CD4-positive, alpha-beta T cell treated with Interleukin-4 for 1 hour (primary cell): ENCODE measurements around the gene MOSPD3.

ENCODE experiments used
- DNase-seq, 2 donors: peaks; one replicate each; pipeline ENCODE4 v3.0.0-alpha.2; 2020 to 2022

MOSPD3 gene

GRCh38 chr7:100595188-100595587 is 17.2 kb upstream of the MOSPD3 start:
- no peak for DNase-seq

GRCh38 chr7:100598425-100598824 is 13.9 kb upstream of the MOSPD3 start:
- no peak for DNase-seq

- no peak for DNase-seq
Measured at GRCh38 chr7:100599911-100600729, 12.2 kb upstream of the MOSPD3 start.

- DNase-seq = no peak
Measured at GRCh38 chr7:100600730-100601038, 11.7 kb upstream of the MOSPD3 start.

GRCh38 chr7:100602889-100603725 is 9.2 kb upstream of the MOSPD3 start:
- DNase-seq = no peak

- DNase-seq = no peak
Measured at GRCh38 chr7:100603726-100604027, 8.7 kb upstream of the MOSPD3 start.

GRCh38 chr7:100604028-100604975 is 8.0 kb upstream of the MOSPD3 start:
- DNase-seq = peak; percentile 78 to 87

- peak; percentile 29 to 35 for DNase-seq
Measured at GRCh38 chr7:100604976-100605911, 7.1 kb upstream of the MOSPD3 start.

GRCh38 chr7:100606313-100606712 is 6.0 kb upstream of the MOSPD3 start:
- DNase-seq = no peak

GRCh38 chr7:100607111-100607510 is 5.2 kb upstream of the MOSPD3 start:
- DNase-seq = no peak

GRCh38 chr7:100609958-100610357 is 2.4 kb upstream of the MOSPD3 start:
- no peak for DNase-seq

- peak; percentile 21 for DNase-seq
Measured at GRCh38 chr7:100612730-100613390, 520 bp downstream of the MOSPD3 start.

- no peak for DNase-seq
Measured at GRCh38 chr7:100613412-100614175, 1.3 kb downstream of the MOSPD3 start.

- no peak for DNase-seq
Measured at GRCh38 chr7:100614308-100614861, 2.0 kb downstream of the MOSPD3 start.

GRCh38 chr7:100620239-100620638 is 7.9 kb downstream of the MOSPD3 start:
- no peak for DNase-seq

GRCh38 chr7:100620804-100621203 is 8.5 kb downstream of the MOSPD3 start:
- DNase-seq = no peak

- no peak for DNase-seq
Measured at GRCh38 chr7:100621554-100621953, 9.2 kb downstream of the MOSPD3 start.

GRCh38 chr7:100623951-100624824 is 11.8 kb downstream of the MOSPD3 start:
- no peak for DNase-seq

GRCh38 chr7:100626055-100626454 is 13.7 kb downstream of the MOSPD3 start:
- DNase-seq = no peak
